ENCODE measurements around the gene KCNJ6.
"Not testable (repeated sequence)": the region's sequence is repeated elsewhere in the genome, so short reads cannot be mapped to it uniquely, and the experiment has no call there.

Gene KCNJ6

GRCh38 chr21:37670883-37671282 is 245.4 kb downstream of the KCNJ6 start:
- DNase-seq = no peak

GRCh38 chr21:37669249-37669648 is 247.0 kb downstream of the KCNJ6 start:
- DNase-seq = no peak

GRCh38 chr21:37668462-37669239 is 247.6 kb downstream of the KCNJ6 start:
- DNase-seq = no peak

GRCh38 chr21:37667380-37667779 is 248.9 kb downstream of the KCNJ6 start:
- no peak for DNase-seq

- no peak for DNase-seq
Measured at GRCh38 chr21:37665230-37666024, 250.8 kb downstream of the KCNJ6 start.

GRCh38 chr21:37662227-37662626 is 254.0 kb downstream of the KCNJ6 start:
- DNase-seq = not testable (repeated sequence)

- DNase-seq = no peak
Measured at GRCh38 chr21:37660709-37661108, 255.5 kb downstream of the KCNJ6 start.

GRCh38 chr21:37659874-37660273 is 256.4 kb downstream of the KCNJ6 start:
- DNase-seq = no peak

- no peak for DNase-seq
Measured at GRCh38 chr21:37658817-37659458, 257.3 kb downstream of the KCNJ6 start.

GRCh38 chr21:37658121-37658816 is 258.0 kb downstream of the KCNJ6 start:
- no peak for DNase-seq

GRCh38 chr21:37656899-37657298 is 259.4 kb downstream of the KCNJ6 start:
- no peak for DNase-seq

- DNase-seq = peak; percentile 85
Measured at GRCh38 chr21:37655611-37656300, 260.5 kb downstream of the KCNJ6 start.

GRCh38 chr21:37654596-37654995 is 261.7 kb downstream of the KCNJ6 start:
- no peak for DNase-seq

GRCh38 chr21:37653201-37653600 is 263.1 kb downstream of the KCNJ6 start:
- no peak for DNase-seq

- DNase-seq = no peak
Measured at GRCh38 chr21:37647781-37648180, 268.5 kb downstream of the KCNJ6 start.

GRCh38 chr21:37646761-37647160 is 269.5 kb downstream of the KCNJ6 start:
- DNase-seq = not testable (repeated sequence)

- no peak for DNase-seq
Measured at GRCh38 chr21:37645848-37646247, 270.4 kb downstream of the KCNJ6 start.

- no peak for DNase-seq
Measured at GRCh38 chr21:37644636-37645035, 271.6 kb downstream of the KCNJ6 start.

GRCh38 chr21:37643862-37644261 is 272.4 kb downstream of the KCNJ6 start:
- not testable (repeated sequence) for DNase-seq

GRCh38 chr21:37642493-37642892 is 273.8 kb downstream of the KCNJ6 start:
- no peak for DNase-seq

- no peak for DNase-seq
Measured at GRCh38 chr21:37639756-37640155, 276.5 kb downstream of the KCNJ6 start.

- DNase-seq = no peak
Measured at GRCh38 chr21:37636152-37636860, 280.0 kb downstream of the KCNJ6 start.

Measured in suppressor macrophage treated with lipopolysaccharide for 4 hours (primary cell).